GM19324 (cell line): ENCODE data around the gene SLC7A6OS.

Source experiments
- ATAC-seq: cut with Tn5 transposase; IDR thresholded peaks from one replicate; pipeline ENCODE4 v1.9.1; 2021; ENCODE audit warnings: mild to moderate bottlenecking, moderate library complexity; ENCODE audit not compliant: unreplicated experiment, low FRiP score

The SLC7A6OS gene

DNA sequence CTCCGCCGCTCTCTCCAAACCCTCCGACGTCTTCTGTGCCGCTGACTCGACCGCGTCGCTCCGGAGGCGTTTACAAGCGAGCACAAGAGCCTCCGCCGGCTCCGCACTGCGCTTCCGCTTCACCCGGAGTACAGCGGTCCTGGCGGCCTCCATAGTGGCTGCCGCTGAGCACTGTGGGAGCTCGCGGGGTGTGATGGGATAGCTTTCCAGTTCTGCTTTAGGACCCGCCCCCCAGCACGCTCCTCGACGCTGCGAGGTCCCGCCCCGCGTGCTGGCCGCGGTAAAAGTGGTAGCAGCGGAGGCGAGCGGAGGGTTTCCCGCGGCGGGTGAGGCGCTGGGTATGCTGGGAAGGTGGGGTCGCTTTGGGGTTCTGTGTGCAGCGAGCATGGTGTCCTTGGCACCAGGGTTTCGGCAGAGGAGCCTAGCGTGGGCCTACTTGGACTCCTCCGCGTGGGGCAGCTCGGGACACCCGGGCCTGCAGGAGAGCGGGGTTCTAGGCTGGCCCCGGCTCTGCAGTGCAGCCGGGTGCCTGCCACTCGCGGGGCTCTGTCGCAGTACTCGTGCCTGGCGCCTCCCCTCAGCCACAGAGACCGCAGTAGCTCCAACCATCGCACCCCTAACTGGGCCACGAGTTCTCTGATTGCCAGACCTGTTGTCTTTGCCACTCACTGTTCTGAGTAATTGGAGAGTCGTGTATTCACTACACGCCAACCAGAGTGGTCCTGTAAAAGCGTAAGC, at the start of gene SLC7A6OS, which contains the start of gene PRMT7:
Gene SLC7A6OS, minus strand, starts transcription at position 173 of the 738 bp plus-strand sequence. Its CDS starts 20 bp downstream, at position 153.
Gene PRMT7, plus strand, starts transcription at position 246 of the 738 bp plus-strand sequence. CDS start 4,961 bp downstream, outside the sequence.
- peak; percentile 96 for ATAC-seq

DNA sequence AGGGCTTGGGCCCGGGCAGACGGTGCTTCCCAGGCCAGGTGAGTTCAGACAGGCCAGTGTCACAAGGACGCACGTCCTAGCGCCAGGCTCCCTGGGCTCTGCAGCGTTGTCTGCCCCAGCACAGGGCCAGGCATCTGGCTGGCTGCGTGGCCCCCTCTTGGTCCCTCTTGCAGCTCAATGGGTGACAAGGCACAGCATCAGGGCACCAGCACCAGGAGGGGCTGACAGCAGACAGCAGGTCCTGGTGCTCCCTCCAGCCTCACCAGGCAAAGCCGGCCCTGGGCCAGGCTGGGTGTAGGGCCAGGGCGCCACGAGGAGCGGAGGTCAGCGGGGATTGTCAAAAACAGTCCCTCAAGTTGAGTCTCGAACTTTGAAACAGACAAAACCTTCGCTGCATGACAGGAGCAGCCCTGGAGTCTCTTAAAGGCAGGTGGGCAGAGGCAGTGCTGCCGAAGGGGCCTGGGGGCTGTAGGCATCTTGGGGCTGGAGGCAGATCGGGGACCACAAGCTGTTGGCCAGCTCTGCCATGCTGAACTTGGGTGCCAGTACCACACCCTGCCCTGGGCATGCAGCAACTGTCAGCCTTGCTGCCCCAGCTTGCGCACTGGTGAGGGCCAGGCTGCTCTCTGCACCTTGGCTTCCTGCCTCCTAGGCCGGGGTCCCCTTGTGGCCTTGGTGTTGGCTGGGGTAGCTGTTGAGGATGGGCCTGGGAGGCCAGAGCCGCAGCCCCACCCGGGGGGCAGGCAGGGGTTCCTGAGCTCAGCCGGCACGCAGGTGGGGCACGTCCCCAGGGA, 48.8 kb upstream of the SLC7A6OS start:
- no peak for ATAC-seq

DNA sequence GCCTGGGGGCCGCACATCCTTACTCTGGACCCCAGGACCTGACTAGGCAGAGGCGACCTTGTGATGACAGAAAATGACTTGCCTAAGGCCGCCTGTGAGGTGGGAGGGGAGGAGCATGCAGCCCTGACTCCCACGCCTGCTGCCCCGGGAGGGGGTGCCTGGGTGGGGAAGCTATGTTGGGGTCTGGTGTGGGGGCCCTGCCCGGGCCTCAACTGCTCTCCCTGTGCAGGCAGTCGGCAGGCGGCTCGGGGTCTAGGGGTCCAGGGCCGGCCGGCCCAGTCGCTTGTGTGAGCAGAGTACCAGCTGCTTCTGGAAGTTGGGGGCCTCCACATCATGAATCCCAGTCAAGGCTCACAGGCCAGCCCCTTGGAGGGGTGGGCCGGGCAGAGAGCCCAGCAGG, 48.2 kb upstream of the SLC7A6OS start:
- no peak for ATAC-seq

DNA sequence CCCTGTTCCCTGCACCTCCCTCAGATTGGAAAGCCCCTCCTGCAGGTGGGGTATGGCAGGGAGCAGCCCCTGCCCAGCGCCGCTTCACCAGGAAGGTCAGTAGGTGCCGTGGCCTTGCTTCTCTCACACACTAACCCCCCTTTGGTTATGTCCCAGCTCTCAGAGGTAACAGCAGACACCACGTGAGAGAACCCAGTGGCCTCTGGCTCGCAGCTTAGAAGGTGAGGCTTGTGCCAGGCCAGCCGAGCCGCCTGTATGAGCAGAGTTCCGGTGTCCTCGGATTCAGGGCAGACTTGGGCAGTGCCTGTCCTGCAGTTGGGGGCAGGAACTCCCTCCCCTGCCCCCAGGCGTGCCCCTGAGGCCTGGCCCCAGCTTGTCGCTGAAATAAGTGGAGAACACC, 47.2 kb upstream of the SLC7A6OS start:
- ATAC-seq: no peak

DNA sequence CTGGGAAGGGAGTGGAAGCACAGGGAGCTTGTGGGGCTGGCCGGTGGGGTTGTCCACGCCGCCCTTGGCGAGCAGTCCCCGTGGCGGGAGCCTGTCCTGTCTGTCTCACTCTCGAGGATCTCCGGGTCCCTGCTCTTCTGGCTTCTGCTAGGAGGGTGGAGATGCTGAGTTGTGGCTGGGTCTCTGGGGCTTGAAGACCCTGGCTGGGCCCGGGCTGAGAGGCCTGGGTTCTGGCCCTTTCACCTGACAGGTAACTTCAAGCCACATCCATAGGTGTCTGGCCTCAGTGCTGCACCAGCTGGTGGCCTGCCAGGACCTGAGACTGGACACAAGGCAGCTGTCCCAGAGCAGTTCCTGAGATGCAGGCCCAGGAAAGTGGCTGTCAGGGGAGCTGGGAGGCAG, 46.8 kb upstream of the SLC7A6OS start:
- no peak for ATAC-seq

DNA sequence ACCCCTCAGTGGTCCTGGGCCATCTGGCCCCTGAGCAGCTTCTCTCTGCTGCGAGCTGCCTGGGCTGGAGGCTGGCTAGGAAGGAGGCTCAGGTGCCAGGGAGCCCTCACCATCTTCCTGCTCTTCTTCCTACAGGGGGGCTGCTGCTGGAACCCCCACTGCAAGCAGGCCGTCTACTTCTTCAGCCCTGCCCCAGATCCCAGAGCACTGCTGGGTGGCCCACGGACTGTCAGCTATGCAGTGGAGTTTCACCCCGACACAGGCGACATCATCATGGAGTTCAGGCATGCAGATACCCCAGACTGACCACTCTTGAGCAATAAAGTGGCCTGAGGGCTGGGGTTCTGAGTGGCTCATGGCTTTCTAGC, 46.2 kb upstream of the SLC7A6OS start:
- no peak for ATAC-seq

DNA sequence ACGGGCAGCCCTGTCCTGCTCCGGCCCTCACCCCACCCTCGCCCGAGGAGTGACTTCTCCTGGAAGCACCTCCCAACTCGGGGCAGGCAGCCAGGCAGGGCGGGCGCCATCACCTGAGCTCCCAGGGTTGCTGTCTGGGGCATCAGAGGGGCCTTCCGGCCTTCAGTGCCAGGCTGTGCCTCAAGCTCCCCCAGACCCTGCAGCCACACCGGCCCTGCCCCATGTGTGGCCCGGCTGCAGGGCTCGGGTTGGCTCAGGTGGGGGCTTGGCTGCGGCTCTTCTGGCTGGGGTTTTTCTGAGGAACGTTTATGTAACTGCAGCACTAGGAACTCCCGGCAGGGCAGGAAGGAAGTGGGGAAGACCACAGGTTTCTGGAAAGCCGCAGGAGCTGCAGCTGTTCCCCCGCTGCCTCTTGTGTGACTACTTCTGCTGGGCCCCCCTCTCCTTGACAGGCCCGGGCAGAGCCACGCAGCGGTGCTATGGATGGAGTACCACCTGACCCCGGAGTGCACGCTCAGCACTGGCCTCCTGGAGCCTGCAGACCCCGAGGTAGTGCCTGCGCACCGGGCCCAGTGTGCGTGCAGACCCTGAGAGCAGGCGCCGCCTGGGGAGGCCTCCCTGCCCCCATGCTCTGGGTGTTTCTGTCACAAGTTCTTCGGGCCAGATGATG, 45.6 kb upstream of the SLC7A6OS start:
- ATAC-seq: peak; percentile 61

DNA sequence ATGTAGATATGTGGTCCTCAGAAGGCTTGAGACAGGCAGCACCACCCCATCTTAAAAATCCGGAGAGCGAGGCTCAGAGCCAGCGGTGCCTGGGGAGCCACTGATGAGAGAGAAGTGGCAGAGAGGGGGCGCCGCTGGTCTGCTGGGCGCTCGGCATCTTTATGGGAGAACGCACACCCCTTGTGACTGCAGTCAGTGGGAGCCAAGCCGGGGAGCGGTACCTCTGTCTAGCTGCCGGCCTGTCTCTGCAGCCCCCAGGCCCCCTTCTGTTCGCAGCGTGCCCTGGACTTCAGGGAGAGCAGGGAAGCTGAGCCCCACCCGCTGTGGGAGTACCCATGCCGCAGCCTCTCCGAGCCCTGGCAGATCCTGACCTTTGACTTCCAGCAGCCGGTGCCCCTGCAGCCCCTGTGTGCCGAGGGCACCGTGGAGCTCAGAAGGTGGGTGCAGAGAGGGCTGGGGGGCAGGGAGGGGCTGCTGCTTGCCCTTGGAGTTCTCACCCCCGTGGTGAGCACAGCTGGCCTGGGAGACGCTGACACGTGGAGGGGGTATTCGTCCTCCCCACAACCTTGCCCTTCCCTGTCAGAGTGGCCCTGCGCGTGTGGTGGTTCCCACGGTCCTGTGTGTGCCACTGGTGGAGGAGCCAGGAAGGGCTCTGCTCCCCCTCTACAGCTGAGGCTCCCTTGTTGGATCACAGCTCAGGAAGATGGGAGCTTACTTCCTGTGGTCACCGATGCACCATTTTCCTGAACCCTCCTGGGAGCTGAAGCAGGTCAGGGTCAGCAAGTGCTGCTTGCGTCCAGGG, 44.9 kb upstream of the SLC7A6OS start:
- ATAC-seq: no peak

DNA sequence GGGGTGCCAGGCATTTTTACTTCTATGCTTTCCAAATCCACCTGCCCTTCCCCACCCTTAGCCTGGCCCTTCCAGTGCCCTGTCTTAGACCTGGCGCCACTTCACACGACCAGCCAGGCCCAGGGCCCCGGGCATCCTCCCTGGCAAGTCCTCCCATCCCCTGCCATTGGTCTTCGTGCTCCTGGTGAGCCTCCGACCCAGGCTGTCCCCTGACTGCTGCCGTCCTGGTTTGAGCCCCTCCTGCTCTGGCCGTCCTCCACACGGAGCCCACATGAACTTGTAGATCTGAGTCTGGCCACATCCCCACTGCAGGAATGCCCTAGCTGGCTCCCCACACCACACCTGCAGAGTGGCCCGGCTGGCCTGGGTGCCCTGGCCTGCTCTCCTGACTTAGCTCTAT, 44.1 kb upstream of the SLC7A6OS start:
- no peak for ATAC-seq

DNA sequence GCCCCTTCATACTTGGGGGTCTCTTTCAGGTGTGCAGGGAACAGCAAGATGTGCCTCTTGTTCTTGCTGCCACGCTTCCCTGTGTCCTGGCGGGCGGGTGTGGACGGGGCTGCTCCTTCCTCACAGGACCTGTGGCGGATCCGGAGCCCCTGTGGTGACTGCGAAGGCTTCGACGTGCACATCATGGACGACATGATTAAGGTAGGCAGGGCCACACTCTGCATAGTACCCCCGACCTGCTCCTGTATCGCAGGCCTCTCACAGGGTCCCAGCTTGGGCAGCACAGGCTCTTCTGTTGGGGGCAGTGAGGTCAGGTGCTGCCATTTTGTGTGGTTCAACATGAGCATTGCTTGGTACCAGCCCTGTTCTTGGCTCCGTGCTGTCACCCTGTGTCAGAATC, 42.6 kb upstream of the SLC7A6OS start:
- no peak for ATAC-seq

DNA sequence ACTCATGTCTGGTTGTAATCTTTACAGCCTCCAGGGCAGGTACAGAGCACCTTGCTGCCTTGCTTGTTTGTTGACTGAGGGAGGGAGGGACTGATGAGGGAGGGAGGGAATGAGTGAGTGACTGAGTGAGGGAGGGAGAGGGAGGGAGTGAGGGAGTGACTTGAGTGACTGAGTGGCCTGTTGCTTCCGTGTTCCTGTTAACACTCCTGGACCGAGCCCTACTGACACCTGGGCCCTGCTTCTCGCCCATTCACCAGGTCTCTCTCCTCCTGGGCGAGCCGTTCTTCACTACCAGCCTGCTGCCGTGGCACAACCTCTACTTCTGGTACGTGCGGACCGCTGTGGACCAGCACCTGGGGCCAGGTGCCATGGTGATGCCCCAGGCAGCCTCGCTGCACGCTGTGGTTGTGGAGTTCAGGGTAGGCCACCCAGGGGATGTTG, 41.3 kb upstream of the SLC7A6OS start:
- no peak for ATAC-seq

DNA sequence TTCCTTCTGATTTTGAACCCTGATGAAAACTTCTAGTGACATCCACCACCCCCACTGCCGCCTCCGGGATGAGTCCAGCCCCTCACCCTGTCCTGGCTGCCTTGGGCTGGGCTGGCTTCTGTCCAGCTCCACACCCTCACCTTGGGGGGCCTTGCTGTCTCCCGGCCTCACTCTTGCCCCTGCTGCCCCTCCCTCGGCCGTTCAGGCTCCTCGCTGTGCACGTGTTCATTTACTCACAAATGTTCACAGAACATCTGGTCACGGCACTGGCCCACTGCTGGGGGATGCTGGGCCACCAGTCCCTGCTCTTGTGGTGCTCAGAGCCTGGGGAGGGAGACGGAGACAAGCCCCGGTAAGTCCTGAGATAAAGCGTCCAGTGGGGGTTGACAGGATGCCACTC, 40.7 kb upstream of the SLC7A6OS start:
- no peak for ATAC-seq

DNA sequence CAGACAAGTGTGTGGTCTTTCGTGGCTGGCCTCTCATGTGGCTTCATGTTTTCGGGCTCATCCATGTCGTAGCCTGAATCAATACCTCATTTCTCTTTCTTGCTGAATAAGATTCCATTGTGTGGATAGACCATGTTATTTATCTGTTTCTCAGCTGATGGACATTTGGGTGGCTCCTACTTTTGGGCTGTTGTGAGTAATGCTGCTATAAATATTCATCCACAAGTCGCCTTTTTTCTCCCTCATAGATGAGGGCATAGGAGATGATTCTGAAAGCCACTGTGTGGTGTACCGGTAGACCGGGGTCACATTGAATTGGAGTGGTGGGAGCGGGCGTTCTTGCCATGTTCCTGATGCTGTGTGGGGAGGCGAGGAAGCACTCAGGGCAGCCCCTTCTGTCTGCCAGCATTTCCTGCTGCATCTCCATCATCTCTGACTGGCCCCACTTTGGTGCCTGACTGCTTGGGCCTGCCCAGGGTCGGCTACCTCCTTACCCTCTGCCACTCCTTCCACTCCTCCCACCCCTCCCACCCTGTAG, 40.1 kb upstream of the SLC7A6OS start:
- ATAC-seq: no peak

DNA sequence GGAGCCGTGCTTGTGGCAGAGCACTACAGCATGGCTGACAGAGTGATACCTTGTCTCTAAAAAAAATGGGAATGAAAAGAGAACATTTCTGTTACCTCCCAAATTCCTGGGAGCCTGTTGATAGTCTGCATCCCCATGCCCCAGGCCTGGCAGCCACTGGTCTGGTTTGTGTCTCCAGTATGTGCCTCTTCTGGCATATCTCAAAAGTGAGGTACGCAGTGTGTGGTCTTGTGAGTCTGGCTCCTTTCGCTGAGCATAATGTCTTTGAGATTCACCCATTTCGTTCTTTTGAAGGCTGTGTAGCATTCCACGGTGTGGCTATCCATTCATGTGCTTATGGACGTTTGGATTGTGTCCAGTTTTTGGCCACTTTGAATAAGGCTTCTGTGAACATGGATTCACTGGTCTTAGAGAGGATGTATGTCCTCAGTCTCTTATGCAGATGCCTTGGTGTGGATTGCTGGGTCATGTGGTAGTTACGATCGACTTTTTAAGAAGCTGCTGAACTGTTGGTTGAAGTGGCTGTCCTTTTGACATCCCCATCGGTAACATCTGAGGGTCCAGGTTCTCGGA, 39.2 kb upstream of the SLC7A6OS start:
- no peak for ATAC-seq

DNA sequence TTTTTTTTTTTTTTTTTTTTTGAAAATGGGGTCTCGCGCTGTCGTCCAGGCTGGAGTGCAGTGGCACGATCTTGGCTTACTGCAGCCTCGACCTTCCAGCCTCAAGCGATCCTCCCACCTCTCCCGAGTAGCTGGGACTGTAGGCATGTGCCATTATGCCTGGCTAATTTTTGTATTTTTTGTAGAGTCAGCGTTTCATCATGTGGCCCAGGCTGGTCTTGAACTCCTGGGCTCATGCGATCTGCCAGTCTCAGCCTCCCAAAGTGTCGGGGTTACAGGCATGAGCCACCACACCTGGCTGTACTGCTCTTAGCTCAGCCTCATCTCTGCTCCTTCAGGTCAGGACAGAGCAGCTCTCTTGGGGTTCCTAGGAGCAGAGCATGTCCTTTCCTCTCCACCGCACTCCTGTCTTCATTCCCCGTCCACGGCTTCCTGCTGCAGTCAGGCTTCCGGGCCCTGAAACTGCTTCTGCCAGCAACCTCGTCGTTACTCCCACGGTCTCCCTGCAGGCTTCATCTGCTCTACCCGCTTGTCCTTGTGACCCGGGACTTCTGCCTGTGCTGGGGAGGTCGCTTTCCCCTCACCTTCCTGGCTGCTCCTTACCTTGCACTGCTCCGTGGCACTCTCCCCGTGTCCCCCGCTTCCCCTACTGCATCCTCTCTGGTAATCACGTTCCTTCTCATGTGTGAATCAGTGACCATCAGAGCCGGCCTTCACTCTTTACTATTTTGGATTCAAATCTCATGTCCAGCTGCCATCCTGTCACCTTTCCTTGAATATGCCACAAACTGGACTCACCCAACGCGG, 38.1 kb upstream of the SLC7A6OS start:
- ATAC-seq: no peak

DNA sequence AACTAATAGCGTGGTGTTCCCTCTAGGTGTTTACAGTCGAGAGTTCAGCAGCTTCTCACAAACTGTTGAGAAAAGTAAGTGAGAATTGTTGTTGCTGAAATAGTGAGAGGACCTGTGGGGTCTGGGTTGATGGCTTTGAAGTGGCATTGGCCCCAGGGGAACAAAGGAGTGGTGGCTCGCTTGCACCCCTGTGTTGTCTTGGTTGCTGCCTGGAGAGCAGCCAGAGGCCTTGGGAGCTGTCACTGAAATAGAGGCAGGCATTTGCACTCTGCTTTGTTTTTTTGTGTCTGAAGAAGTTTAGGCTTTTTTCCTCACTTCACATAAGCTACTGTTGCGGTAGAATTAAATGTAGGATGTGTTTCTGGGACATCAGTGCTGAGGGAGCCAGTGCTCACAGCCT, 36.9 kb upstream of the SLC7A6OS start:
- no peak for ATAC-seq

DNA sequence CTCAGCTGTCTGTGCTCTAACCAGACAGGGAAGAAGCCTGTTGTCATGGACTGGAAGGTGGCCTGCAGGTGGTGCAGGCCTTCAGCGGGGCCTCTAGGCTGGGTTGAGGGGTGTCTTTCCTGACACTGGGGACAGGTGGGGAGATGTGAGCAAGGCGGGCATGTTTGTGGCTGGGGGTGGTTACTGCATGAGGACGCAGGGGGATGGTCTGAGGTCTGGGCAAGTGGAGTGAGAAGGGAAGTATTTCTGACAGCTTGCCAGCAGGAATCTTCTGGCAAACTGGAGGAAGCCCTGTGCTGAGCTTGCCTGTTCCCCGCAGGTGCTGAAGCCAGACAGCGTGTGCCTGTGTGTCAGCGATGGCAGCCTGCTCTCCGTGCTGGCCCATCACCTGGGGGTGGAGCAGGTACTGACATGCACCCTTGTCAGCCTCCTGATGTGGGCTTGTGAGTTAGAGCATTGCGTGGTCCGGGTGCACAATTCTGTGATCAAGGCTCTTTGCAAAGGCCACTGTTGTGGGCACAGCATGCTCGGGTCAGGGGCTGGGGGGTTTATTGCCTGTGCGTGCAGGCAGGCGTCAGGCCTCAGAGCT, 36.2 kb upstream of the SLC7A6OS start:
- ATAC-seq: no peak

DNA sequence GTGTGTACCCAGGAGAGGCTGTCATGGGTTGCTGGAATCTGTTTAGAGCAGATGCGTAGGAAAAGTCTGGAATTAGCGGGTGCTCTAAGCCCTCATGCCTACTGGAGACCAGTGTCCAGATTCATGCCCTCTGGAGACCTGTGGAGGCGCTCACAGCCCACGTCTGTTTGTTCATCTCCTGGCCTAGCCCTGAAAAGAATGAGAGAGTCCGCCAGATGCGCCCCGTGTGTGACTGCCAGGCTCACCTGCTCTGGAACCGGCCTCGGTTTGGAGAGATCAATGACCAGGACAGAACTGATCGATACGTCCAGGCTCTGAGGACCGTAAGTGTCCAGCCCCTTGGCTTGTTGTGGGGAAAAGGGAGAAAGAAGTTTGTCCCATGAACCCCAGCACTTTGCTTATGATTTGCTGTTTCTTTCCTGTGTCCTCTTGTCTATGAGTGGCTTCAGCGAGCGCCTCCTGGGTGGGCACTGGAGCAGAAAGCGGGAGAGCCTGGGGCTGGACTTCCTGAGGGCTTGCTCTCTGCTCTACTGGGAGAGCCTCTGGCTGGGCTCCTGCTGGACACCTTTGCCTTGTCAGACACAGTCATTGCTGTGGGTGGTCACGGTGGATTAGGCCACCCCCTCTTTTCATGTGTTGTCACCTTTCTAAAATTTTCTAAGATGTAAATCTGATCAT, 35.4 kb upstream of the SLC7A6OS start:
- no peak for ATAC-seq
